Bronchial epithelial cell (primary cell): Measurements from ENCODE around the gene TAF3. TPM values are rescaled to one million over a fixed set of nuclear protein-coding genes. Genes with fewer than 3 reads are reported as not detected.
A peak's percentile ranks its signal among the peaks of the same experiment; 100 is the strongest.

Experiments
- DNase-seq: peaks from one replicate; pipeline ENCODE4 v3.0.0-alpha.2; 2010; ENCODE audit warnings: low read depth
- FAIRE-seq: peaks from 2 replicates; lab custom pipeline; 2011; peaks lifted over from hg19 to GRCh38; lab: Jason Lieb, UNC
- H3K27me3 ChIP-seq: 2 replicates; pipeline ENCODE4 v1.5.1; 2011; ENCODE audit warnings: low read length; ENCODE audit not compliant: control insufficient read depth, insufficient read depth
- H3K36me3 ChIP-seq: 2 replicates; pipeline ENCODE4 v1.5.1; 2011; ENCODE audit warnings: low read length; ENCODE audit not compliant: control insufficient read depth, insufficient read depth
- H3K4me3 ChIP-seq: 2 replicates; pipeline ENCODE4 v1.5.1; 2011; ENCODE audit warnings: mild to moderate bottlenecking, low read depth, low read length, control low read depth
- CTCF ChIP-seq: IDR thresholded peaks from 2 replicates; pipeline ENCODE4 v1.5.1; 2011; ENCODE audit warnings: mild to moderate bottlenecking, moderate library complexity, low read length, control low read depth, inconsistent platforms; ENCODE audit not compliant: insufficient read depth, severe bottlenecking
- total RNA-seq: library from RNA; depleted of rRNA; stranded (reverse); fragments of >200 nt; gene quantifications from 2 replicates; pipeline ENCODE4 v1.2.1, GENCODE V29; 2014

Gene TAF3
- total RNA-seq, 1 donor from 2014 or later = 1.3 TPM

DNA sequence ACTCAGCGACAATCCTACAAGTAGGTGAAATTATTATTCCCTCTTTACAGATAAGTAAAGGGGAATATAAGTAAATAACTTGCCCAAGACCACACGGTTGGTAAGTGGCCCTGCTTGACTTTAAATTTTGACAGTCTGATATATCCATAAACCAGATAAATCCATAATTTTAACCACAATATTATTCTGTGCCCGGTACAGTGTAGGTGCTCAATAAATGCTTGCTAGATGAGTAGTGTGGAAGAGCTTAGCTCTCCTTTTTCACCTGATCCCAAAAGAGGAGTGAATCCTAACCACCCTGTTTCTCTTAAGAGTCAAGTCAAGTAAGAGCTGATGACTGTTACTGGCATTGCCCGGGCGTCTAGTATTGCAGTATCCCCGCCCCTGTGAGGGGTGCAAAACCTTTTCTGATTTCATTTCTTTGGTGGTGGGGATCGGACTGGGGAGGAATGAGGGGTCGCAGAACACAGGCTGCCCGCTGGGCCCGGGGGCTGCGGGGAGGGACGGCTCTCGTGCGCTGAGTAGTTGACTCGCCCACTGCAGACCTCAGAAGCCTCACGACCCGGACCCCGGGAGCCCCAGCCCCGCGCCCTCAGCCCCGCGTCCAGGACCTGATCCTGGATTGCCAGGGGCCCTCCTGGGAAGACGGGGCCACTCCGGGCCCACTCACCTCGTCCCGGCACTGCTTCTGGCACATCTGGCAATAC is 31.0 kb upstream of the TAF3 start:
- peak; percentile 33 for DNase-seq
- peaks cover 2% of the 10 kb centered on the region for H3K36me3 ChIP-seq
- no peaks in the 10 kb centered on the region for H3K27me3 ChIP-seq
- peak overlapping the region; percentile 68 for H3K4me3 ChIP-seq
- FAIRE-seq = no peak
- no peak for TF ChIP-seq CTCF

GRCh38 chr10:7787857-7788638 is 30.3 kb upstream of the TAF3 start, which contains the start of the genes ATP5F1C and KIN:
Gene ATP5F1C, plus strand, starts transcription at chr10:7788177. Its CDS starts 31 bp downstream, at chr10:7788208.
Gene KIN, minus strand, starts transcription at chr10:7787993. Its CDS starts 60 bp downstream, at chr10:7787933.
- peak; percentile 86 for DNase-seq
- Histone ChIP-seq H3K36me3 (peaks cover 2% of the 10 kb centered on the region), H3K4me3 (peak within 1 kb of the TSS; percentile 68), H3K27me3 (no peaks in the 10 kb centered on the region)
- no peak for FAIRE-seq
- TF ChIP-seq CTCF = no peak

GRCh38 chr10:7788639-7789286 is 29.5 kb upstream of the TAF3 start:
- no peak for FAIRE-seq
- peaks cover 2% of the 10 kb centered on the region for H3K36me3 ChIP-seq
- peak overlapping the region; percentile 68 for H3K4me3 ChIP-seq
- no peak for TF ChIP-seq CTCF
- DNase-seq = peak; percentile 28
- H3K27me3 ChIP-seq = no peaks in the 10 kb centered on the region

DNA sequence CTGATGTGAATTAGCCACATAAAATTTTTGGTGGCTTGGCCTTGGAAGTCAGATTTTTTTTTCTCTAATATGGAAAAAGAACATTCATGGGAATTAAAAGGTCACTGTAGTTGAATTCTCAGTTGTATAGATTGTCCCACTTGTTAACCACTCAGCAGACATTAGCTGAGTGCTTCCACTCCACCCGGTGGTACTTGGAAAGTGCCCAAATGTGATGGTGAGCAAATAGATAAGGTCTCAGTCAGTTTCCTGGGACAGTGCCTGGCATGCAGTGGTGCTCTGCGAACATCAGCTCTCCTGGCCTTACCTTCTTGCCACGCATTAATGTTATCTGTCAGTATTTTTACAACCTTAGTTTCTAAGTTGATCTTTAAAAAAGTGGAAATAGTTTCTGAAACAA is 28.9 kb upstream of the TAF3 start:
- Histone ChIP-seq H3K36me3 (no peaks in the 10 kb centered on the region), H3K4me3 (peak overlapping the region; percentile 68), H3K27me3 (no peaks in the 10 kb centered on the region)
- FAIRE-seq (no peak), DNase-seq (peak; percentile 12)
- no peak for TF ChIP-seq CTCF

DNA sequence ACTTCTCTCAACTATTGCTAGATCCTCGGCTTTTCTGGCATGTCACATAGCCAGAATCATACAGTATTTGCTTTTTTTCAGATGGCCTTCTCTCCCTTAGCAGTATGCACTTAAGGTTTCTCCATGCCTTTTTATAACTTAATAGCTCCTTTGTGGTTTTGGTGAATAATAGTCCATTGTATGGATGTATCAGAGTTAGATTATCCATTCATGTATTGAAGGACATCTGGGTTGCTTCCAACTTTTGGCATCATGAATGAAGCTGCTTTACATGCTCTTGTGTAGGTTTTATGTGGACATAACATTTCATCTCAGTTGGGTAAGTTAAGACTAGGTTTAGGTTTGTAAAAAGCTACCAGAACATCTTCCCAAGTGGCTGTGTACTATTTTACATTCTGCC is 25.8 kb upstream of the TAF3 start:
- FAIRE-seq = no peak
- TF ChIP-seq CTCF = no peak
- DNase-seq = no peak

More for the DNA sequence above, 25.8 kb upstream of the TAF3 start:
- Histone ChIP-seq H3K36me3 (peaks cover 1% of the 10 kb centered on the region), H3K4me3 (no peak overlapping the region), H3K27me3 (no peaks in the 10 kb centered on the region)
